Measurements from ENCODE around the gene TCF25.
"Not testable (repeated sequence)": the region's sequence is repeated elsewhere in the genome, so short reads cannot be mapped to it uniquely, and the experiment has no call there.

The TCF25 gene

GRCh38 chr16:89917773-89918452 lies 44.5 kb downstream of the TCF25 start:
- in situ Hi-C loops (cut with MboI; ENCODE audit: low sequenced_read_pairs) = no loop called here

DNA sequence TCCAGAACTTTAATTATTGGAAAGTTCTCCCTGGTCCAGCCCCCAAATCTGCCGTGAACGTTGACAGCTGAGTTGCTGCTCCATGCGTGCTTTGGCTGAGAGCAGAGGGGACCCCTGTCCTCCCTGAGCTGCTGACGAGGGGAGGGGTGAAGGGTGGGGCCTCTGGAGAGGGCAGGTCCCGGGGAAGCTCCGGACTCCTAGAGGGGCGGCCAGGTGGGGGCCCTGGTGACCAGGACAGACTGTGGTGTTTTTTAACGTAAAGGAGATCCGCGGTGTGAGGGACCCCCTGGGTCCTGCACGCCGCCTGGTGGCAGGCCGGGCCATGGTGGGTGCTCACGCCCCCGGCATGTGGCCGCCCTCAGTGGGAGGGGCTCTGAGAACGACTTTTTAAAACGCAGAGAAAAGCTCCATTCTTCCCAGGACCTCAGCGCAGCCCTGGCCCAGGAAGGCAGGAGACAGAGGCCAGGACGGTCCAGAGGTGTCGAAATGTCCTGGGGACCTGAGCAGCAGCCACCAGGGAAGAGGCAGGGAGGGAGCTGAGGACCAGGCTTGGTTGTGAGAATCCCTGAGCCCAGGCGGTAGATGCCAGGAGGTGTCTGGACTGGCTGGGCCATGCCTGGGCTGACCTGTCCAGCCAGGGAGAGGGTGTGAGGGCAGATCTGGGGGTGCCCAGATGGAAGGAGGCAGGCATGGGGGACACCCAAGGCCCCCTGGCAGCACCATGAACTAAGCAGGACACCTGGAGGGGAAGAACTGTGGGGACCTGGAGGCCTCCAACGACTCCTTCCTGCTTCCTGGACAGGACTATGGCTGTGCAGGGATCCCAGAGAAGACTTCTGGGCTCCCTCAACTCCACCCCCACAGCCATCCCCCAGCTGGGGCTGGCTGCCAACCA lies 45.3 kb downstream of the TCF25 start, which contains the start of gene MC1R:
Gene MC1R, plus strand, starts transcription at position 410 of the 895 bp plus-strand sequence. Its CDS starts 397 bp downstream, at position 807.
- in situ Hi-C loops (cut with MboI; ENCODE audit: low sequenced_read_pairs) = no loop called here

DNA sequence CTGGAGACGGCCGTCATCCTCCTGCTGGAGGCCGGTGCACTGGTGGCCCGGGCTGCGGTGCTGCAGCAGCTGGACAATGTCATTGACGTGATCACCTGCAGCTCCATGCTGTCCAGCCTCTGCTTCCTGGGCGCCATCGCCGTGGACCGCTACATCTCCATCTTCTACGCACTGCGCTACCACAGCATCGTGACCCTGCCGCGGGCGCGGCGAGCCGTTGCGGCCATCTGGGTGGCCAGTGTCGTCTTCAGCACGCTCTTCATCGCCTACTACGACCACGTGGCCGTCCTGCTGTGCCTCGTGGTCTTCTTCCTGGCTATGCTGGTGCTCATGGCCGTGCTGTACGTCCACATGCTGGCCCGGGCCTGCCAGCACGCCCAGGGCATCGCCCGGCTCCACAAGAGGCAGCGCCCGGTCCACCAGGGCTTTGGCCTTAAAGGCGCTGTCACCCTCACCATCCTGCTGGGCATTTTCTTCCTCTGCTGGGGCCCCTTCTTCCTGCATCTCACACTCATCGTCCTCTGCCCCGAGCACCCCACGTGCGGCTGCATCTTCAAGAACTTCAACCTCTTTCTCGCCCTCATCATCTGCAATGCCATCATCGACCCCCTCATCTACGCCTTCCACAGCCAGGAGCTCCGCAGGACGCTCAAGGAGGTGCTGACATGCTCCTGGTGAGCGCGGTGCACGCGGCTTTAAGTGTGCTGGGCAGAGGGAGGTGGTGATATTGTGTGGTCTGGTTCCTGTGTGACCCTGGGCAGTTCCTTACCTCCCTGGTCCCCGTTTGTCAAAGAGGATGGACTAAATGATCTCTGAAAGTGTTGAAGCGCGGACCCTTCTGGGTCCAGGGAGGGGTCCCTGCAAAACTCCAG lies 46.4 kb downstream of the TCF25 start:
- in situ Hi-C loops (cut with MboI; ENCODE audit: low sequenced_read_pairs) = no loop called here

DNA sequence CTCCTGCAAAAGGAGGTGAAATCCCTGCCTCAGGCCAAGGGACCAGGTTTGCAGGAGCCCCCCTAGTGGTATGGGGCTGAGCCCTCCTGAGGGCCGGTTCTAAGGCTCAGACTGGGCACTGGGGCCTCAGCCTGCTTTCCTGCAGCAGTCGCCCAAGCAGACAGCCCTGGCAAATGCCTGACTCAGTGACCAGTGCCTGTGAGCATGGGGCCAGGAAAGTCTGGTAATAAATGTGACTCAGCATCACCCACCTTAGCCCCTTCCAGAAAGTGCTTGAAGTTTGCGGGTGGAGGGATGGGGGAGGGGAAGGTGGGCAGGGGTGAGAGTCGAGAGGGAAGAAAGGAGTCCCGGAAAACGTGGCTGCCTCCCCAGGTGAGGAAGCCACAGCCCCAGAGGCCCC lies 47.3 kb downstream of the TCF25 start:
- in situ Hi-C loops (cut with MboI; ENCODE audit: low sequenced_read_pairs) = no loop called here

- in situ Hi-C loops (cut with MboI; ENCODE audit: low sequenced_read_pairs) = no loop called here
Measured at GRCh38 chr16:89921131-89921701, 47.8 kb downstream of the TCF25 start.

DNA sequence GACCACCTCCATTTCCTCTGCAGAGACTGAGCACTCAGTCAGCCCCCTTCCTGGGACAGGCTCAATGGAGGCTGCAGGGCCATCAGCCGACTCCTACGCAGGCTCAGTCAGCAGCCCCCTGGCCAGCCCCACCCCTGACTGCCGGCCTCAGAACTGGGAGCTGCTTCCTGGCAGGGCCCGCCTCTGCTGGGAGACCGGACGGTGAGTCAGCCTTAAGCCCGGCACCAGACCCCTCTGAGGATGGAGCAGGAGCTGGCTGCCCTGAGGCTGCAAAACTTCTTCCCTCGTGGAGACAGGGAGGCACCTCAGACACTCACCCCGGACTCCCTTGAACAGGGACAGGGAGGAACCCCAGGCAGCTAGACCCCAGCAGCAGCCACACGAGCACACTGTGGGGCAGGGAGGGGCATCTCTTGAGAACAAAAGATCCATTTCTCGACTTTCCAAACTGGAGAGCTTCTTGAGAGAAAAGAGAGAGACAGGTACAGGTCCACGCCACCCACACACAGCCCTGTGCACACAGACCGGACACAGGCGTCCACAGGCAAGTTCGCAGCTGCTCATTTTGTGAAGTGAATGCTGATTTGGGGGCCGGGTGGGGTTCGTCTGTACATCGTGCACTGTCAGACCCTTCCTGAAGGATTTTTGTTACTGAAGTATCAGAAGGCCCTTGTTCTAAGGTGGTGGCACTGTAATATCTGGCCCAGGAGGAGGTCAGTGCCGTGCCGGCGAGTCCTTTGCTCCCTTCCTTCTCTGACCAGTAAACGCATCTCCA lies 48.5 kb downstream of the TCF25 start:
- in situ Hi-C loops (cut with MboI; ENCODE audit: low sequenced_read_pairs) = no loop called here

DNA sequence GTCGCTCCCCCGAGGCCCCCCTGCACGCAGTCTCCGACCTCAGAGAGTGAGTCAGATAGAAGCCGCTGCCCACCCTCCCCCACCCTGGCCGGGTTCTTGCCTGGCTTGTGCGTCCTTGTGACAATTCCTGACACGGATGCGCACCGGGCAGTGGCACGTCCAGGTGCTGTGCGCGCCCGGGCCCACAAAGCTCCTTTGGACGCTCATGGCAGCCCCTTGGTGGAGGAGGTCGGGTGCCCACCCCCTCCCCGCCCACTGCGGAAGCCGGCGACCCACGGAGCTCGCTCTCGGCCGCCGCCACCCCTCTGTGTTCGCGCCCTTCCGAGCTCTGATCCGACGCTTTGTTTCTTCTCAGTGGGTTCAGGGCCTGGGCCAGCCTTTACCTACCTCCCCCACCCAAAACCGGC lies 49.1 kb downstream of the TCF25 start:
- in situ Hi-C loops (cut with MboI; ENCODE audit: low sequenced_read_pairs) = no loop called here

DNA sequence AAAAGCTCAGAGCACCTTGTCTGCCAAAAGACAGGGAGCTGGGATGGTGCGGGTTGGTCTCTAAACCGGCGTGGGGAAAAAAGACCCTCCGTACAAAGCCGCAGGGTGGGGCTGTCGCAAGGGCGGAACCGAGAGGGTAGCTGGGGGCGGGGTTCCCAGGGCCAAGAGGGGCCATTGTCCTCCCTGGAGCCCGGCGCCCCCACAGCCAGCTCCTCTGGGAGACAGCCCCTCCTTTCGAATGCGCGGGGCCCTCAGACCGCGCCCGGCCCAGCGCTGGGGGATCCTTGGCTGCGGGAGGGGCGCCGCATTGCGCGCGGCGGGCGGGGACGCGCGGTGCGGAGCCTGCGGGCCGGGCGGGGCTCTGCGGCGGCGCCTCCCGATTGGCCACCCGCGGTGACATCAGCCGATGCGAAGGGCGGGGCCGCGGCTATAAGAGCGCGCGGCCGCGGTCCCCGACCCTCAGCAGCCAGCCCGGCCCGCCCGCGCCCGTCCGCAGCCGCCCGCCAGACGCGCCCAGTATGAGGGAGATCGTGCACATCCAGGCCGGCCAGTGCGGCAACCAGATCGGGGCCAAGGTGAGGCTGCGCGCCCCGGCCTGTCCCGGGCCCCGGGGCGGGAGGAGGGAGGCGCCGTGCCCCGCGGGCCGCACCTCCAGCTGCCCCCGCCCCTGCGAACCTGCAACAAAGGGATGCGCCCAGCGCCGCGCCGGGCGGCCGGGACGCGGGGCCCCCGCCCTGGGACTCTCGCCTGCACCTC lies 49.7 kb downstream of the TCF25 start, which contains the start of gene TUBB3:
Gene TUBB3, plus strand, starts transcription at position 459 of the 756 bp plus-strand sequence. Its CDS starts 60 bp downstream, at position 519.
- in situ Hi-C loops (cut with MboI; ENCODE audit: low sequenced_read_pairs) = no loop called here

DNA sequence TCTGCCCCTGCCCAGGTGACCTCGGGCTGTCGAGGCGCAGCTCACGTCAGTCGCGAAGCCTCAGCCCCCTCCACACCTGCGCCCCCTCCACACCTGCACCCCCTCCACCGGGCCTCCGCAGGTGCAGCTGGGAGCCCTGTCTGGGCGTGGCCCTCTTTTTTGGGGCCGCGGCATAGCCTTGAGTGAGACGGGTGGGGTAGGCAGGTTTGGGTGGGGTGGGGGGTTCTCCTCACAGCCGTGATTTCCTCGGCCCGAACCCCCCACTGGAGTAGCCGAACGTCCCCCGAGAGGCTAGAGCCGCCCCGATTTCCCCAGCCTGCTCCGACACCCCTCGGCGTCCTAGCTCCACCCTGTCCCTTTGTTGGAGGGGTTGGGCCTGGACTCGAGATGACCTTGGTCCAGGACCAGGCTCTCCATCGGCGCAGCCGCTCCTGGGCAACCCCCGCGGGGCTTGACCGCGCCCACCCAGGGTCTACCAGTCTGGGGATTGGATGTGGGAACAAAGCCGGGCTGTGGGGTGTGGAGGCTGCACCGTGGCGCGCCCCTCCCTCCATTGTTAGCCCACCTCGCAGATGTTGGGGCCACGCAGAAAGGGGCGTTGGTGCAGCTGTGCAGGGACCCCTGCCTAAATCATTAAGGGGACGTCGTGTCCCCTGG lies 50.4 kb downstream of the TCF25 start:
- in situ Hi-C loops (cut with MboI; ENCODE audit: low sequenced_read_pairs) = no loop called here

DNA sequence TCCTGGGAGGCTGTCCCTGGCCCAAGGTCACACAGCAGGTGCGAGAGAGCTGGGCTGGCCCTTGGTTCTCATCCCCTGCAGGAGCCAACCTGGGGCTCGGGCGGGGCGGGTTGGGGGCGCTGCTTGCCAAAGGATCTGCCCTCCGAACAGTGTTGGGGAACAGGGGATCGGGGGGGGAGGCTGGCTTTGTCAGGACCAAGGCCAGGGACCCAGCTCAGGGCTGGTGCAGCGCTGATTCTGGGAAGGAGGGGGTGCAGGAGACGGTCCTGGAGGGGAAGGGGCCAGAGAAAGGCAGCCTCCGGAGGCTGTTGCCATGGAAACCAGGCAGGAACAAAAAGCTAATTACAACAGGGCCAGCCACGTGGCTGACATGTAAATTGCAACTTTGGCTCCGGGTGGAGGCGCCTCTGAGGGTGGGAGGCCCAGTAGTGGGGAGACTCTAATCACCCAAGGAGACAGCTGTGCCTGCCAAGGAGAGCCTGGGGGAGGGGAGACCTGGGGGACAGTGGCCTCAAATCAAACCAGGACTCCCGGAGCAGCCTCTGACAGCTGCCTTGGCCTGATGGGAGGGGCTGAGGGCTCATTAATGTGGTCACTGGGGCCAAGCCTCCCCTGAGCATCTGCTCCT lies 51.0 kb downstream of the TCF25 start:
- in situ Hi-C loops (cut with MboI; ENCODE audit: low sequenced_read_pairs) = no loop called here

GRCh38 chr16:89924925-89925307 lies 51.5 kb downstream of the TCF25 start:
- in situ Hi-C loops (cut with MboI; ENCODE audit: low sequenced_read_pairs) = no loop called here

DNA sequence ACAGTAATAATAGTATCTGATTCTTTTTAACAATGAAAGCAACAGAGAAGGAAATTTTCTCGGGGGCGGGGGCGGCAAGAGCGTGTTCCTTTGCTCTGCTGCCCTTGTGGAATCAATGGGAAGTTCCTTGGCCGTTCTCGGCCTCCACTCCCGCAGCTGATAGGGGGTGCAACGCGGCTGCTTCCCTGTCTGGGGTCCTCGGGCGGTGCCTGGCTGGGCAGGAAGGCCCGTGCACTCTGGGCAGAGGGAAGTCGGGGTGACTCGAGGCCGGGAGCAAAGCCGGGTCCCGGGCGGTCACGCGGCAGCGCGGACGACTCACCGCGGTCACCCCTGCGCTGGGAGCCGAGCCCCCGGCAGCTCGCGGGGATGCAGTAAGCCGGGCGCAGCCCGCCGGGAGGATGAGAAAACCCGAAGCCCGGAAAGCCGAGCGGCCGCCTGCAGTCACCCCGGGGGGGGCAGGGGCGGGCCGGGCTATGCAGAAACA lies 52.2 kb downstream of the TCF25 start:
- in situ Hi-C loops (cut with MboI; ENCODE audit: low sequenced_read_pairs) = no loop called here

GRCh38 chr16:89931305-89931896 lies 58.0 kb downstream of the TCF25 start:
- in situ Hi-C loops (cut with MboI; ENCODE audit: low sequenced_read_pairs) = no loop called here

DNA sequence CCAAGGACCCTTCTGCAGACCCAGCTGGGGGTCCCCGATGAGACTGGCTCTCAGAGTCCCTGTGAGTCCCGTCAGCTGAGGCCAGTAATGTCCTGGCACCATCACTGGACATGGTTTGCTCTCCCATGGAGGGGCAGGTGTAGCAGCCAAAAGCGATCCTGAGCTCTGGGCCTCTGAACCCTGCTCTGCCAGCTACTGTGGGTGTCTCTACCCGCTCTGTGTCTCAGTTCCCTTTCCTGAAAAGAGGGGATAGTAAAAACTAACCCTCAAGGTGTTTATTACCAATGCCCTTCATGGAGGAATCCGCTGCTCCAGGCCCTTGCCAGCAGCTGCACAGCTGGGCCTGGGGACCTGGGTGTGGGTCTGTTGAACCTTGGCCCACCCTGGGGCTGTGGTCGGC lies 58.6 kb downstream of the TCF25 start:
- in situ Hi-C loops (cut with MboI; ENCODE audit: low sequenced_read_pairs) = no loop called here

DNA sequence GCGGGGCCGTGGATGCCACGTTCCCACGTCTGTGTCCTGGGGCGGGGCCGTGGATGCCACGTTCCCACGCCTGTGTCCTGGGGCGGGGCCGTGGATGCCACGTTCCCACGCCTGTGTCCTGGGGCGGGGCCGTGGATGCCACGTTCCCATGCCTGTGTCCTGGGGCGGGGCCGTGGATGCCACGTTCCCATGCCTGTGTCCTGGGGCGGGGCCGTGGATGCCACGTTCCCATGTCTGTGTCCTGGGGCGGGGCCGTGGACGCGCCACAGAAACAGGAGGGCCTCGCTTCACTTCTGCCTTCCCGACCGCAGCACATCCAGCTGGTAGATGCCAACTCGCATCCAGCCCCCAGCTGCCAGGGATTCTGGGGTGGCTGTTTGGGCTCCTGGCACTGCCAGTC lies 60.6 kb downstream of the TCF25 start:
- in situ Hi-C loops (cut with MboI; ENCODE audit: low sequenced_read_pairs) = not testable (repeated sequence)

GRCh38 chr16:89934611-89935553 lies 61.5 kb downstream of the TCF25 start:
- in situ Hi-C loops (cut with MboI; ENCODE audit: low sequenced_read_pairs) = no loop called here

DNA sequence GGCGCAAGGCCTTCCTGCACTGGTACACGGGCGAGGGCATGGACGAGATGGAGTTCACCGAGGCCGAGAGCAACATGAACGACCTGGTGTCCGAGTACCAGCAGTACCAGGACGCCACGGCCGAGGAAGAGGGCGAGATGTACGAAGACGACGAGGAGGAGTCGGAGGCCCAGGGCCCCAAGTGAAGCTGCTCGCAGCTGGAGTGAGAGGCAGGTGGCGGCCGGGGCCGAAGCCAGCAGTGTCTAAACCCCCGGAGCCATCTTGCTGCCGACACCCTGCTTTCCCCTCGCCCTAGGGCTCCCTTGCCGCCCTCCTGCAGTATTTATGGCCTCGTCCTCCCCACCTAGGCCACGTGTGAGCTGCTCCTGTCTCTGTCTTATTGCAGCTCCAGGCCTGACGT lies 62.2 kb downstream of the TCF25 start:
- in situ Hi-C loops (cut with MboI; ENCODE audit: low sequenced_read_pairs) = not testable (repeated sequence)

Measured in HL-60/S4 treated with phorbol 12-myristate 13-acetate at 8.2 ng/mL for 4 days and 3 days (cell line).